ENCODE data around the gene LAMB1.

The LAMB1 gene

GRCh38 chr7:107971100-107971499, 31.9 kb downstream of the LAMB1 start:
- no peak for DNase-seq (ENCODE audit: low read depth)
- TF ChIP-seq CTCF (IDR thresholded peaks at IDR 0.05; ENCODE audit: control insufficient read depth, insufficient read depth, low read depth, low read length, missing control alignments) = no peak
- H3K4me3 ChIP-seq (ENCODE audit: control insufficient read depth, low read depth, low read length) = no peak overlapping the region

DNA sequence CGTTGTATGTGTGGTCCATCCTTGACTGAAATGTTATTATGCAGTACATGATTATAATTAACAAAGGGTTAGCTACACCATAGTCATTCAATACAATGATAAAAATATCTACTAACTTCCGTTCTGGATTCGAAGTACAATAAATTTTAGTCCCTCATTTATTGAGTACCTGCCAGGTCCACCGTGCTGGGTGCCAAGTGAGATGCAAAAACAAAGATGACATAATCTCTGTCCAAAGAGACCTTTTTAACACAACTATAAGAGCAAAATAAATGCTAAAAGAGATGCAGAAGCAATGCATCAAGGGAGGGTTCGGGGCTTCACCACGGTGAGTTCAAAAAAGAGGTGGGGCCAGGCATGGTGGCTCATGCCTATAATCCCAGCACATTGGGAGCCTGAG, 33.1 kb downstream of the LAMB1 start:
- H3K4me3 ChIP-seq (ENCODE audit: control insufficient read depth, low read depth, low read length) = no peak overlapping the region
- DNase-seq (ENCODE audit: low read depth) = no peak
- TF ChIP-seq CTCF (IDR thresholded peaks at IDR 0.05; ENCODE audit: control insufficient read depth, insufficient read depth, low read depth, low read length, missing control alignments) = no peak

DNA sequence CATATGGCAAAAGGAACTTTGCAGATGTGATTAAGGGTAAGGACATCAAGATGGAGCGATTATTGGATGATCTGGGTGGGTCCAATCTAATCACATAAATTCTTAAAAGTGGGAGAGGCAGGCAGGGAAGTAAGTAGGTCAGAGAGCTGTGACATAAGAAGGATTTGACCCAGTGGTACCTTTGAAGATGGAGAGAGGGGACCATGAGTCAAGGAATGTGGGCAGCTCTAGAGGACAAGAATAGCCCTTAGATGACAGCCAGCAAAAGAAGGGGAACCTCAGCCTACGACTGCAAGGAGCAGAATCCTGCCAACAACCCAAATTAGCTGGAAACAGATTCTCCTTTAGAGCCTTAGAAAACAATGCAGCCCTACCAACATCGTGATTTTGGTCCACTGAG, 34.5 kb downstream of the LAMB1 start:
- H3K4me3 ChIP-seq (ENCODE audit: control insufficient read depth, low read depth, low read length) = no peak overlapping the region
- DNase-seq (ENCODE audit: low read depth) = no peak
- TF ChIP-seq CTCF (IDR thresholded peaks at IDR 0.05; ENCODE audit: control insufficient read depth, insufficient read depth, low read depth, low read length, missing control alignments) = no peak

GRCh38 chr7:107967420-107967819, 35.5 kb downstream of the LAMB1 start:
- H3K4me3 ChIP-seq (ENCODE audit: control insufficient read depth, low read depth, low read length) = no peak overlapping the region
- no peak for DNase-seq (ENCODE audit: low read depth)
- no peak for TF ChIP-seq CTCF (IDR thresholded peaks at IDR 0.05; ENCODE audit: control insufficient read depth, insufficient read depth, low read depth, low read length, missing control alignments)

DNA sequence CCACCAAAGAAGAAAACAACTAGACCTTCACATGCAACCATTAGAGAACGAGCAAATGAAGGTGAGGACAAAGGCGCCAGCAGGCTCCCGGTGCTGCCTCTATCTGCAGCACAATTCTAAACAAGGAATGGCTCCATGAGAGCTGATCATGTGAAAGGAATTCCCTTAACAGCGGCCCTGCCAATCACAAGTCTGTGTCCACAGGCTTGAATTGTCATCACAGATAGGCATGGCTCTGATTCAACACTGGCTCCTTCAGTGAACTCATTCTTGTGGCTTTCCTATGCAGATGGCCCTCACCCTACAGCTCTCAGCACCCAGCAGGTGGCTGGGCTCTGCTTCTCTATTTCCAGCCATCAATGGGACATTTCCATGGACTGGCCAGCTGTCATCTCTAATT, 36.2 kb downstream of the LAMB1 start:
- no peak for DNase-seq (ENCODE audit: low read depth)
- H3K4me3 ChIP-seq (ENCODE audit: control insufficient read depth, low read depth, low read length) = no peak overlapping the region
- no peak for TF ChIP-seq CTCF (IDR thresholded peaks at IDR 0.05; ENCODE audit: control insufficient read depth, insufficient read depth, low read depth, low read length, missing control alignments)

DNA sequence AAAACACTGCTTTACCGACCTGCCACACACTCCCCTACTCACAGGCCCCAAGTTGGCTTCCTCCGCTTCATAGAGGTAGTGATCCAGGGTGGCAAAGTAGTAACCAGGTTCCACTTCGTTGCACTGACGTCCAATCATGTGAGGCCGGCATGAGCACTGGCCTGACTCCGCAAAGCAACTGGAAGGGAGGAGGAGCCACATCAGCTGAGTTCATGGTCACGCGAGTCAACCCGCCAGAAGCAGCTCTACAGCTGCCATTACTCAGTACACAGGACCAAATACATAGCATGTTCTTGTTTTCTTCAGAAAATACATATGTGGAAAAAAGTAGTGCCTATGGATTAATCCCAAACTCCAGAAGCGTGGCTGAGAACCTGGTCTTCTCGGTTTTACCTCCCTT, 38.5 kb downstream of the LAMB1 start:
- H3K4me3 ChIP-seq (ENCODE audit: control insufficient read depth, low read depth, low read length) = no peak overlapping the region
- no peak for TF ChIP-seq CTCF (IDR thresholded peaks at IDR 0.05; ENCODE audit: control insufficient read depth, insufficient read depth, low read depth, low read length, missing control alignments)
- DNase-seq (ENCODE audit: low read depth) = no peak

- H3K4me3 ChIP-seq (ENCODE audit: control insufficient read depth, low read depth, low read length) = no peak overlapping the region
- TF ChIP-seq CTCF (IDR thresholded peaks at IDR 0.05; ENCODE audit: control insufficient read depth, insufficient read depth, low read depth, low read length, missing control alignments) = no peak
- no peak for DNase-seq (ENCODE audit: low read depth)
Observed at GRCh38 chr7:107962817-107963216, 40.1 kb downstream of the LAMB1 start.

Data from AG09309 (cell line).